H9 (cell line): Measurements from ENCODE around the gene RC3H1. TPM values are rescaled to one million over a fixed set of nuclear protein-coding genes. Genes with fewer than 3 reads are reported as not detected.

Source experiments
- DNase-seq: peaks from one replicate; pipeline ENCODE4 v3.0.0-alpha.2; 2017
- H2AFZ ChIP-seq: one replicate; pipeline ENCODE4 v1.6.1; 2013; ENCODE audit warnings: mild to moderate bottlenecking, low read length, control low read depth, moderate library complexity
- H2AK5ac ChIP-seq: 2 replicates; pipeline ENCODE4 v1.6.1; 2013; ENCODE audit warnings: low read length, control low read depth, mixed read lengths; ENCODE audit not compliant: insufficient read length
- H2BK120ac ChIP-seq: one replicate; pipeline ENCODE4 v1.6.1; 2013; ENCODE audit warnings: low read depth, mild to moderate bottlenecking, low read length, control low read depth, inconsistent platforms; ENCODE audit not compliant: poor library complexity, severe bottlenecking
- H2BK12ac ChIP-seq: 2 replicates; pipeline ENCODE4 v1.6.1; 2013; ENCODE audit warnings: low read length, control low read depth, mixed read lengths, low read depth; ENCODE audit not compliant: insufficient read length
- H2BK15ac ChIP-seq: 2 replicates; pipeline ENCODE4 v1.6.1; 2013; ENCODE audit warnings: low read depth, low read length, control low read depth
- H2BK20ac ChIP-seq: one replicate; pipeline ENCODE4 v1.6.1; 2013; ENCODE audit warnings: low read depth, mild to moderate bottlenecking, low read length, control low read depth, inconsistent platforms; ENCODE audit not compliant: poor library complexity, severe bottlenecking
- H2BK5ac ChIP-seq: 2 replicates; pipeline ENCODE4 v1.6.1; 2013; ENCODE audit warnings: low read length, control low read depth, mixed read lengths; ENCODE audit not compliant: insufficient read length
- H3K14ac ChIP-seq: 2 replicates; pipeline ENCODE4 v1.6.1; 2013; ENCODE audit warnings: low read length, control low read depth; ENCODE audit not compliant: insufficient read depth
- H3K18ac ChIP-seq: 2 replicates; pipeline ENCODE4 v1.6.1; 2013; ENCODE audit warnings: low read depth, mild to moderate bottlenecking, mixed read lengths, low read length, control low read depth; ENCODE audit not compliant: insufficient read length
- H3K23ac ChIP-seq: 2 replicates; pipeline ENCODE4 v1.6.1; 2013; ENCODE audit warnings: low read length, control low read depth, mixed read lengths, low read depth; ENCODE audit not compliant: insufficient read length
- H3K23me2 ChIP-seq: 2 replicates; pipeline ENCODE4 v1.6.1; 2013; ENCODE audit warnings: low read depth, mild to moderate bottlenecking, mixed read lengths, low read length, control low read depth; ENCODE audit not compliant: insufficient read length, poor library complexity, severe bottlenecking
- H3K27ac ChIP-seq: 2 replicates; pipeline ENCODE4 v1.5.1; 2013; ENCODE audit warnings: low read length, control low read depth, mixed read lengths, low read depth; ENCODE audit not compliant: insufficient read length
- H3K27me3 ChIP-seq: 2 replicates; pipeline ENCODE4 v1.6.1; 2013; ENCODE audit warnings: low read length, control low read depth, inconsistent platforms; ENCODE audit not compliant: insufficient read depth
- H3K4ac ChIP-seq: 2 replicates; pipeline ENCODE4 v1.6.1; 2013; ENCODE audit warnings: low read depth, mild to moderate bottlenecking, control low read depth, inconsistent platforms, low read length, moderate library complexity
- H3K4me1 ChIP-seq: 2 replicates; pipeline ENCODE4 v1.6.1; 2013; ENCODE audit warnings: low read length, control low read depth, inconsistent platforms; ENCODE audit not compliant: insufficient read depth
- H3K4me2 ChIP-seq: 2 replicates; pipeline ENCODE4 v1.6.1; 2013; ENCODE audit warnings: low read length, control low read depth, mixed read lengths; ENCODE audit not compliant: insufficient read length, insufficient read depth
- H3K56ac ChIP-seq: 2 replicates; pipeline ENCODE4 v1.6.1; 2013; ENCODE audit warnings: low read depth, mild to moderate bottlenecking, mixed read lengths, low read length, control low read depth; ENCODE audit not compliant: insufficient read length
- H3K79me1 ChIP-seq: 2 replicates; pipeline ENCODE4 v1.6.1; 2013; ENCODE audit warnings: low read depth, mild to moderate bottlenecking, moderate library complexity, low read length, control low read depth, inconsistent platforms; ENCODE audit not compliant: insufficient read depth, poor library complexity, severe bottlenecking
- H3K79me2 ChIP-seq: 2 replicates; pipeline ENCODE4 v1.6.1; 2013; ENCODE audit warnings: low read length, control low read depth, inconsistent platforms; ENCODE audit not compliant: insufficient read depth
- H3K9ac ChIP-seq: 2 replicates; pipeline ENCODE4 v1.6.1; 2013; ENCODE audit warnings: low read length, control low read depth, mixed read lengths; ENCODE audit not compliant: insufficient read length; ENCODE audit errors: extremely low read depth
- H3K9me3 ChIP-seq: one replicate; pipeline ENCODE4 v1.6.1; 2013; ENCODE audit warnings: low read depth, low read length, inconsistent platforms; ENCODE audit not compliant: control insufficient read depth
- H3T11ph ChIP-seq: one replicate; pipeline ENCODE4 v1.6.1; 2013; ENCODE audit warnings: mild to moderate bottlenecking, low read length, control low read depth, inconsistent platforms
- H4K20me1 ChIP-seq: one replicate; pipeline ENCODE4 v1.6.1; 2013; ENCODE audit not compliant: control insufficient read depth, insufficient read length, insufficient read depth
- H4K5ac ChIP-seq: 2 replicates; pipeline ENCODE4 v1.6.1; 2013; ENCODE audit warnings: low read depth, mild to moderate bottlenecking, mixed read lengths, low read length, control low read depth; ENCODE audit not compliant: insufficient read length
- H4K8ac ChIP-seq: replicated peaks from 2 replicates; pipeline ENCODE4 v1.6.1; 2013; ENCODE audit warnings: low read length, control low read depth, mixed read lengths, low read depth; ENCODE audit not compliant: insufficient read length
- H4K91ac ChIP-seq: 2 replicates; pipeline ENCODE4 v1.6.1; 2013; ENCODE audit warnings: low read depth, mild to moderate bottlenecking, moderate library complexity, mixed read lengths, low read length, control low read depth; ENCODE audit not compliant: insufficient read length
- H3K27ac Mint-ChIP-seq, 3 experiments: 2 replicates in 2 of 3; 3 replicates in 1 of 3; pipeline ENCODE4 v1.8.0; 2020 to 2021; ENCODE audit warnings: mixed read lengths in 3 of 3, mild to moderate bottlenecking in 1 of 3, moderate library complexity in 1 of 3
- H3K27me3 Mint-ChIP-seq: 2 replicates; pipeline ENCODE4 v1.8.0; 2021; ENCODE audit warnings: low read depth, mild to moderate bottlenecking, moderate library complexity, mixed read lengths
- H3K36me3 Mint-ChIP-seq, 3 experiments: 2 replicates in 2 of 3; 3 replicates in 1 of 3; pipeline ENCODE4 v1.8.0; 2020 to 2021; ENCODE audit warnings: low read depth in 3 of 3, mixed read lengths in 3 of 3; ENCODE audit not compliant: insufficient read depth in 1 of 3
- H3K4me1 Mint-ChIP-seq, 2 experiments: 2 replicates each; pipeline ENCODE4 v1.8.0; 2020; ENCODE audit warnings: mixed read lengths in 2 of 2
- H3K4me3 Mint-ChIP-seq, 2 experiments: 2 replicates in 1 of 2; 3 replicates in 1 of 2; pipeline ENCODE4 v1.8.0; 2020 to 2021; ENCODE audit warnings: mild to moderate bottlenecking in 2 of 2, mixed read lengths in 2 of 2, moderate library complexity in 1 of 2
- H3K9me3 Mint-ChIP-seq, 2 experiments: 2 replicates in 1 of 2; 3 replicates in 1 of 2; pipeline ENCODE4 v1.8.0; 2020; ENCODE audit warnings: mild to moderate bottlenecking in 2 of 2, mixed read lengths in 2 of 2, moderate library complexity in 1 of 2
- WGBS: extraction: QIAGEN DNeasy Blood & Tissue Kit; methylation state at CpG from one replicate; pipeline ENCODE4 v1.1.7; 2013; ENCODE audit warnings: missing lambda C conversion rate, low lambda C conversion rate, mixed read lengths; ENCODE audit not compliant: insufficient read length; ENCODE audit errors: extremely low coverage; 5-methylcytosine and 5-hydroxymethylcytosine counted together
- total RNA-seq: library from RNA; stranded (reverse); gene quantifications from 2 replicates; pipeline ENCODE4 v1.2.1, GENCODE V29; 2021
- TF ChIP-seq, protein P1 (sequence below): fragments of 200-600 bp; sonication (generic); conservative IDR thresholded peaks from 3 replicates; pipeline ENCODE4 v1.8.0; 2021; ENCODE audit warnings: antibody characterized with exemption, mild to moderate bottlenecking

The RC3H1 gene
- total RNA-seq, 1 experiment from 2014 or later = 36.1 TPM

DNA sequence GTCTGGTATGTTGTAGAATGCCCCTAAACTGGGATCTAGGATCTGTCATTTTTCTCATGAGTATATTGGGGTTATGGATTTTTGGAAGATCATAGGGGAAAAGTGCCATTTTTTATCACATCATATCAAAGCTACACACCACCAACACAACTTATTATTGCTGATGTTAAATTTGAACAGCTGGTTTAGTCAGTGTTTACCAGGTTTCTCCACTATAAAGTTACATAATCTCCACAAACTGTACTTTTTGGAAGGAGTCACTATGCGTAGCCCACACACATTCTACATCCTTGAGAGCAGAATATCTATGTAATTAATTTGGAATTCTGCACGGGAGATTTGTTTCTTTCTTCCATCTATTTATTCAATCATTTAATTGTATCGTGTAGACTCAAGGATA is 35.2 kb downstream of the RC3H1 start:
- Histone ChIP-seq H3K23ac (no peak overlapping the region), H3K4ac (no peak overlapping the region), H3K4me2 (no peak overlapping the region), H2BK20ac (no peak overlapping the region), H3K79me2 (no peaks in the 10 kb centered on the region), H3T11ph (no peak overlapping the region), H4K20me1 (no peaks in the 10 kb centered on the region), H4K91ac (no peak overlapping the region), H3K23me2 (no peaks in the 10 kb centered on the region), H3K79me1 (no peaks in the 10 kb centered on the region), H2BK120ac (no peak overlapping the region), H3K9ac (no peak overlapping the region), H4K5ac (no peak overlapping the region), H3K9me3 (no peaks in the 10 kb centered on the region), H3K27me3 (no peaks in the 10 kb centered on the region), H2BK12ac (no peak overlapping the region), H2AK5ac (no peak overlapping the region), H2BK15ac (no peak overlapping the region), H3K18ac (no peak overlapping the region), H4K8ac (no peak overlapping the region), H3K4me1 (no peaks in the 10 kb centered on the region), H3K56ac (no peak overlapping the region), H3K27ac (no peak overlapping the region), H2BK5ac (no peak overlapping the region), H3K14ac (no peak overlapping the region), H2AFZ (no peak overlapping the region)
- H3K4me3 Mint-ChIP-seq = no peak overlapping the region
- WGBS = no CpG with 5 or more reads among the region's 3 CpGs
- no peak for DNase-seq
- TF ChIP-seq, protein P1, sequence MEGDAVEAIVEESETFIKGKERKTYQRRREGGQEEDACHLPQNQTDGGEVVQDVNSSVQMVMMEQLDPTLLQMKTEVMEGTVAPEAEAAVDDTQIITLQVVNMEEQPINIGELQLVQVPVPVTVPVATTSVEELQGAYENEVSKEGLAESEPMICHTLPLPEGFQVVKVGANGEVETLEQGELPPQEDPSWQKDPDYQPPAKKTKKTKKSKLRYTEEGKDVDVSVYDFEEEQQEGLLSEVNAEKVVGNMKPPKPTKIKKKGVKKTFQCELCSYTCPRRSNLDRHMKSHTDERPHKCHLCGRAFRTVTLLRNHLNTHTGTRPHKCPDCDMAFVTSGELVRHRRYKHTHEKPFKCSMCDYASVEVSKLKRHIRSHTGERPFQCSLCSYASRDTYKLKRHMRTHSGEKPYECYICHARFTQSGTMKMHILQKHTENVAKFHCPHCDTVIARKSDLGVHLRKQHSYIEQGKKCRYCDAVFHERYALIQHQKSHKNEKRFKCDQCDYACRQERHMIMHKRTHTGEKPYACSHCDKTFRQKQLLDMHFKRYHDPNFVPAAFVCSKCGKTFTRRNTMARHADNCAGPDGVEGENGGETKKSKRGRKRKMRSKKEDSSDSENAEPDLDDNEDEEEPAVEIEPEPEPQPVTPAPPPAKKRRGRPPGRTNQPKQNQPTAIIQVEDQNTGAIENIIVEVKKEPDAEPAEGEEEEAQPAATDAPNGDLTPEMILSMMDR = no peak
- H3K9me3 Mint-ChIP-seq = no peaks in the 10 kb centered on the region
- H3K4me1 Mint-ChIP-seq = no peaks in the 10 kb centered on the region
- H3K36me3 Mint-ChIP-seq = peaks cover 9 to 51% (median 44%) of the 10 kb centered on the region in 3 experiments
- H3K27ac Mint-ChIP-seq = no peak overlapping the region
- H3K27me3 Mint-ChIP-seq = no peaks in the 10 kb centered on the region
